A673 (cell line): ENCODE data around the gene ZNF57.

ENCODE experiments used
- EZH2 ChIP-seq: fragments of 200-600 bp; sonication (generic); IDR thresholded peaks from 2 replicates; pipeline ENCODE4 v1.6.1; 2017; ENCODE audit warnings: borderline replicate concordance, low read depth, mild to moderate bottlenecking, mixed read lengths, antibody characterized with exemption, low read length; ENCODE audit not compliant: poor library complexity, severe bottlenecking
- TF ChIP-seq, protein P1 (sequence below): fragments of 300-800, 200-600 bp; sonication (generic); conservative IDR thresholded peaks from 2 replicates; pipeline ENCODE4 v1.5.1; 2017; ENCODE audit warnings: low read depth, mild to moderate bottlenecking, antibody characterized with exemption, low read length, moderate library complexity, mixed read lengths

DNA sequence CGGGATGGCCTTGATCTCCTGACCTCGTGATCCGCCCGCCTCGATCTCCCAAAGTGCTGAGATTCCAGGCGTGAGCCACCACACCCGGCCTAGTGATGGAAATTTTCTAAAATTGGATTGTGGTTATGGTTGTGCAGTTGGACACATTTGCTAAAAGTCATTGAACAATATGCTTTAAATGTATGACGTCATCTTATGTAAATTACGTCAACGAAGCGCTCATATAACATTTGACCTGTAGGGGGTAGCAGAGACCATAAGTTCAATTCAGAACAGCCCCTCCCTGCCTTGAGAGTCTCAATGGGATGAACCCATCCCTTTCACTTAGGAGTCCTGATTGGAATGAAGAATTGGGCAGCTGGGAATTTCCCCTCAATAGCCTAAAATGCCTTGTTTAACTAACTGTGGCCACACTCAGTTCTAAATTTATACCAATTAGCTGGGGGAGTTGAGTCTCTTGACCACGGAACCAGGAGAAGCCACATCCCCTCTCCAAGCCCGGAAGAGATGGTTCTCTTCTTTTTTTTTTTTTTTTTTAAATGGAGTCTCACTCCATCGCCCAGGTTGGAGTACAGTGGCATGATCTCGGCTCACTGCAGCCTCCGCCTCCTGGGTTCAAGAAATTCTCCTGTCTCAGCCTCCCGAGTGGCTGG, 61.4 kb downstream of the ZNF57 start:
- TF ChIP-seq, protein P1, sequence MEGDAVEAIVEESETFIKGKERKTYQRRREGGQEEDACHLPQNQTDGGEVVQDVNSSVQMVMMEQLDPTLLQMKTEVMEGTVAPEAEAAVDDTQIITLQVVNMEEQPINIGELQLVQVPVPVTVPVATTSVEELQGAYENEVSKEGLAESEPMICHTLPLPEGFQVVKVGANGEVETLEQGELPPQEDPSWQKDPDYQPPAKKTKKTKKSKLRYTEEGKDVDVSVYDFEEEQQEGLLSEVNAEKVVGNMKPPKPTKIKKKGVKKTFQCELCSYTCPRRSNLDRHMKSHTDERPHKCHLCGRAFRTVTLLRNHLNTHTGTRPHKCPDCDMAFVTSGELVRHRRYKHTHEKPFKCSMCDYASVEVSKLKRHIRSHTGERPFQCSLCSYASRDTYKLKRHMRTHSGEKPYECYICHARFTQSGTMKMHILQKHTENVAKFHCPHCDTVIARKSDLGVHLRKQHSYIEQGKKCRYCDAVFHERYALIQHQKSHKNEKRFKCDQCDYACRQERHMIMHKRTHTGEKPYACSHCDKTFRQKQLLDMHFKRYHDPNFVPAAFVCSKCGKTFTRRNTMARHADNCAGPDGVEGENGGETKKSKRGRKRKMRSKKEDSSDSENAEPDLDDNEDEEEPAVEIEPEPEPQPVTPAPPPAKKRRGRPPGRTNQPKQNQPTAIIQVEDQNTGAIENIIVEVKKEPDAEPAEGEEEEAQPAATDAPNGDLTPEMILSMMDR: peak; percentile 80
- TF ChIP-seq EZH2: no peak
